C4-2B (cell line): ENCODE data around the gene LARP4B.
"Not testable (repeated sequence)": the region's sequence is repeated elsewhere in the genome, so short reads cannot be mapped to it uniquely, and the experiment has no call there.

ENCODE experiments used
- H3K27ac ChIP-seq: fragments of 450-650 bp; 2 replicates; pipeline ENCODE4 v1.5.1; 2017
- ZFX ChIP-seq: fragments of 450-650 bp; IDR thresholded peaks from 2 replicates; pipeline ENCODE4 v1.6.1; 2017
- TF ChIP-seq, protein P1 (sequence below): fragments of 450-650 bp; conservative IDR thresholded peaks from 2 replicates; pipeline ENCODE4 v1.5.1; 2017; ENCODE audit warnings: mild to moderate bottlenecking

The LARP4B gene

DNA sequence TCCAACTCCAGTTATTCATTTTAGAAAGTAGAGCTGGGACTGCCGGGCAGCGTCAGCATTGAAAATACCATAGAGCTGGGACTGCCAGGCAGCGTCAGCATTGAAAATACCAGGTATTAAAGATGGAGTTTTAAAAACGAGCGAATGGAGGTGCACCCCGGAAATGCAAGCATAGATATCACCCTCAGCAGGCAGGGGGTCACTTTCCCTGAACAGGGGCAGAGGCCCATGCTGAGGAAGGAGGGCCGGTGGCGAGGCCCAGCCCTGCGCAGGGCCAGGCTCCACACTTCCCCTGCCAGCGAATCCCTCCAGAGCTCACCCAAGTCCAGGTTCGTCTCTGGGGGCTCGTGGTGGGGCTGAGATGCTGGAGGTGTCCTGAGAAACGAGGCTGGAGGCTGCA, 157.3 kb downstream of the LARP4B start:
- H3K27ac ChIP-seq = no peak overlapping the region
- TF ChIP-seq ZFX = no peak
- TF ChIP-seq, protein P1, sequence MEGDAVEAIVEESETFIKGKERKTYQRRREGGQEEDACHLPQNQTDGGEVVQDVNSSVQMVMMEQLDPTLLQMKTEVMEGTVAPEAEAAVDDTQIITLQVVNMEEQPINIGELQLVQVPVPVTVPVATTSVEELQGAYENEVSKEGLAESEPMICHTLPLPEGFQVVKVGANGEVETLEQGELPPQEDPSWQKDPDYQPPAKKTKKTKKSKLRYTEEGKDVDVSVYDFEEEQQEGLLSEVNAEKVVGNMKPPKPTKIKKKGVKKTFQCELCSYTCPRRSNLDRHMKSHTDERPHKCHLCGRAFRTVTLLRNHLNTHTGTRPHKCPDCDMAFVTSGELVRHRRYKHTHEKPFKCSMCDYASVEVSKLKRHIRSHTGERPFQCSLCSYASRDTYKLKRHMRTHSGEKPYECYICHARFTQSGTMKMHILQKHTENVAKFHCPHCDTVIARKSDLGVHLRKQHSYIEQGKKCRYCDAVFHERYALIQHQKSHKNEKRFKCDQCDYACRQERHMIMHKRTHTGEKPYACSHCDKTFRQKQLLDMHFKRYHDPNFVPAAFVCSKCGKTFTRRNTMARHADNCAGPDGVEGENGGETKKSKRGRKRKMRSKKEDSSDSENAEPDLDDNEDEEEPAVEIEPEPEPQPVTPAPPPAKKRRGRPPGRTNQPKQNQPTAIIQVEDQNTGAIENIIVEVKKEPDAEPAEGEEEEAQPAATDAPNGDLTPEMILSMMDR = no peak

DNA sequence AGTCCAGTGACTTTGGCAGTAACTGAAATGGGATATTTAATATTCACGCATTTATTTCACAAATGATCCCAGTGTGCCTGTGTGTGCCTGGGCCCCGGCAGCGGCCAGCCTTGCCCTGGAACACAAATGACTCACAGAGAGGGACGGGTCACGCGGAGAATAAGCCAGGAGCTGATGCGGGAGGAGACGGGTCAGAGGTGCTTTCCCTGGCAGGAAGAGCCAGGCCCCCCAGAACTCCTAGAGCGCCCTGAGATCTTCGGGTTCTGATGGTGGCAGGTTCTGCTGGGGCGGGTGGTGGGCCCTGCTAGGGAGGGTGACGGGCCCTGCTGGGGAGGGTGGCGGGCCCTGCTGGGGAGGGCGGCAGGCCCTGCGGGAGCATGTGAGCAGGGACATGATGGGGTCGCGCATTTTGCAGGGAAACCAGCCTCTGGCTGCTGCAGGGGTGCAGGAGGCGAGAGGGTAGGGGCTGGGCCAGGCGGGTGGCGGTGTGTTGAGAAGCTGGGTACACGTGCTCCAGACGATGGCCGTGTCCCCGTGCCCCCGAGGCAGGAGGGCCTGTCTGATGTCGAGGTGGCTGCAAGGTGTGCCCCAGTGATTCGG, 157.8 kb downstream of the LARP4B start:
- no peak overlapping the region for H3K27ac ChIP-seq
- TF ChIP-seq, protein P1 = no peak

GRCh38 chr10:772227-772637, 159.3 kb downstream of the LARP4B start:
- TF ChIP-seq, protein P1 = no peak
- no peak overlapping the region for H3K27ac ChIP-seq

GRCh38 chr10:771647-772046, 159.9 kb downstream of the LARP4B start:
- no peak overlapping the region for H3K27ac ChIP-seq
- no peak for TF ChIP-seq ZFX
- TF ChIP-seq, protein P1 = no peak

DNA sequence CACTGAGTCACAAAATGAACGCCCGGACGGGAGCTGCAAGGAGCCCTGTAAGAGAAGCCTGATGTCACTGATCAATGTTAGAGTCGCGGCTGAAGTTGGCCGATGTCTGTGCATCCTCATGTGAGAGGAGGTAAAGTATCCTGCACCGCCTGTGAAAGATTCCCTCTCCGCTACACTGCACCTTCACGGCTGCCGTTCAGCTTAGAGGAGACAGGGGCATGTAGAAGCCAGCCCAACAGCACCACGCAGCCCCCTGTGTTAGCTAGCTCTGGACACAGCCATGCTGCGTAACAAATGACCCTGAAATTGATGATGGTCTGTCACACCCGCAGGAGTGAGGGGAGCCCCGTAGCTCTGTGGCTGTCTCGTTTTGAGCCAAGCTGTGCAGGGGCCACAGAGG, 160.5 kb downstream of the LARP4B start:
- H3K27ac ChIP-seq = no peak overlapping the region
- TF ChIP-seq, protein P1 = no peak
- TF ChIP-seq ZFX = no peak

DNA sequence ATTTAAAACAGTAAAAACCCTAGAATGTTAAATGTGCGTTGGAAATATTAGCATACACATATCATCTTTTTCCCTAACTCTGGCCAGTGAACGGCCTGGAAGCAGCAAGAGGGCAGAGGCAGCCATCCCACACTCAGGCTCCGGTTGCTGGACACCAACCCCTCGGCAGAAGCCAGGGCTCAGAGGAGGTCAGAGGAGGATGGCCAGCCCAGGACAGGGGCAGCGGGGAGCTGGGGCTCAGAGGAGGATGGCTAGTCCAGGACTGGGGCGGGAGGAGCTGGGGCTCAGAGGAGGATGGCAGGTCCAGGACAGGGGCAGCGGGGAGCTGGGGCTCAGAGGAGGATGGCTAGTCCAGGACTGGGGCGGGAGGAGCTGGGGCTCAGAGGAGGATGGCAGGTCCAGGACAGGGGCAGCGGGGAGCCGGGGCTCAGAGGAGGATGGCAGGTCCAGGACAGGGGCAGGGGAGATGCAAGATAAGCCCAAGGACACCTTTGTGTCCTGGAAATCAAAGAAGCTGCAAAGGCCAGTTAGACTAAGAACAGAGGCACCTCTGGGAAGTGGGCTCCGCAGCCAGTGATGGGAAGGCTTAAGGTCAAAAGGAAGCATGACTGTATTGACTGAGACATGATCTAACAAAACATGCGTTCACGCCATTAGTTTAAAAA, 161.3 kb downstream of the LARP4B start:
- H3K27ac ChIP-seq = not testable (repeated sequence)

GRCh38 chr10:767794-768193, 163.7 kb downstream of the LARP4B start:
- TF ChIP-seq, protein P1 = no peak
- no peak for TF ChIP-seq ZFX
- no peak overlapping the region for H3K27ac ChIP-seq

DNA sequence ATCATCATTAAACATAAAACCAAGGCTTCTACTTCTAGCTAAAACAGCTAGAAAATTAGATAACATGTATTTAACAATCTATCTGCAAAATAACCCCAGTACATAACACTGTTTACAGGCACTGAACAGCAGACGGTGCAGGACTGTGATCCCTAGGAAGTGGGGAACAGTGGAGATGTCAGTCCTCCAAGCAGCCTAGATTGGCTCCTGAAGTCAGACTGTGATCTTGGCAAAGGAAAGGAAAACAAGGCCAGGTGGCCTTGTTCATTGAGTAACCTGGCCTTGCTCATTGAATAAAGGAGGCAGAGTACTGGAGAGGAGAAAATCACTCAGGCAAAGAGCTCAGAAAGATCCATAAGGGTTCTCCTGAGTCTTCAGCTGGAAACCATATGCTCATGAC, 164.3 kb downstream of the LARP4B start:
- H3K27ac ChIP-seq = no peak overlapping the region
- TF ChIP-seq ZFX = no peak
- TF ChIP-seq, protein P1 = no peak
